GM18951 (cell line): ENCODE results near the gene ZNF648.

Experiments used
- POLR2A ChIP-seq: IDR thresholded peaks from 4 replicates; pipeline ENCODE4 v1.6.1; 2011; ENCODE audit warnings: mild to moderate bottlenecking; ENCODE audit not compliant: insufficient read length, insufficient read depth; ENCODE audit errors: extremely low read depth
- in situ Hi-C: fragments of 300-500 bp; cut with MboI; formaldehyde crosslinking; loops from one replicate; pipeline ENCODE4 v1.12.0; 2022; ENCODE audit warnings: low sequenced_read_pairs, mixed read lengths, inconsistent platforms; ENCODE audit not compliant: unreplicated experiment

The ZNF648 gene

GRCh38 chr1:182086620-182087019, 25.1 kb upstream of the ZNF648 start:
- in situ Hi-C loops: loop anchor here (10.0 kb wide), 2 partner anchors 308 to 698 kb away; partner anchors contain the start of genes GLUL and NPL

GRCh38 chr1:182086136-182086535, 24.6 kb upstream of the ZNF648 start:
- in situ Hi-C loops: loop anchor here (10.0 kb wide), 2 partner anchors 309 to 699 kb away; partner anchors contain the start of genes GLUL and NPL
- TF ChIP-seq POLR2A: no peak

More at GRCh38 chr1:182086620-182087019, 25.1 kb upstream of the ZNF648 start:
- TF ChIP-seq POLR2A: no peak

- TF ChIP-seq POLR2A: no peak
- in situ Hi-C loops: loop anchor here (10.0 kb wide), 2 partner anchors 309 to 699 kb away; partner anchors contain the start of genes GLUL and NPL
Observed at GRCh38 chr1:182085726-182086125, 24.2 kb upstream of the ZNF648 start.

- TF ChIP-seq POLR2A: no peak
- in situ Hi-C loops: loop anchor here (10.0 kb wide), 2 partner anchors 310 to 700 kb away; partner anchors contain the start of genes GLUL and NPL
Observed at GRCh38 chr1:182084487-182085316, 23.2 kb upstream of the ZNF648 start.

GRCh38 chr1:182083851-182084486, 22.5 kb upstream of the ZNF648 start:
- no peak for TF ChIP-seq POLR2A
- in situ Hi-C loops: loop anchor here (10.0 kb wide), 2 partner anchors 311 to 701 kb away; partner anchors contain the start of genes GLUL and NPL

GRCh38 chr1:182080955-182081582, 19.6 kb upstream of the ZNF648 start:
- no peak for TF ChIP-seq POLR2A
- in situ Hi-C loops: loop anchor here (10.0 kb wide), 2 partner anchors 314 to 704 kb away; partner anchors contain the start of genes GLUL and NPL

- TF ChIP-seq POLR2A: no peak
- in situ Hi-C loops: loop anchor here (10.0 kb wide), 2 partner anchors 315 to 705 kb away; partner anchors contain the start of genes GLUL and NPL
Observed at GRCh38 chr1:182080040-182080439, 18.5 kb upstream of the ZNF648 start.

- no peak for TF ChIP-seq POLR2A
- in situ Hi-C loops: loop anchor here (25.0 kb wide), 1 partner anchor 585 kb away; the partner anchor contains the start of gene CACNA1E
Observed at GRCh38 chr1:182071924-182072323, 10.4 kb upstream of the ZNF648 start.

GRCh38 chr1:182069028-182069466, 7.5 kb upstream of the ZNF648 start:
- in situ Hi-C loops: loop anchor here (25.0 kb wide), 1 partner anchor 582 kb away; the partner anchor contains the start of gene CACNA1E
- no peak for TF ChIP-seq POLR2A

GRCh38 chr1:182066934-182067333, 5.4 kb upstream of the ZNF648 start:
- in situ Hi-C loops: loop anchor here (25.0 kb wide), 1 partner anchor 580 kb away; the partner anchor contains the start of gene CACNA1E
- no peak for TF ChIP-seq POLR2A

- TF ChIP-seq POLR2A: no peak
- in situ Hi-C loops: loop anchor here (25.0 kb wide), 1 partner anchor 578 kb away; the partner anchor contains the start of gene CACNA1E
Observed at GRCh38 chr1:182065126-182065845, 3.8 kb upstream of the ZNF648 start.

GRCh38 chr1:182064611-182065010, 3.1 kb upstream of the ZNF648 start:
- in situ Hi-C loops: loop anchor here (25.0 kb wide), 1 partner anchor 577 kb away; the partner anchor contains the start of gene CACNA1E
- TF ChIP-seq POLR2A: no peak
